Bronchial epithelial cell (primary cell): Measurements from ENCODE around the gene VAV2. TPM values are rescaled to one million over a fixed set of nuclear protein-coding genes. Genes with fewer than 3 reads are reported as not detected.

Experiments used
- DNase-seq: peaks from one replicate; pipeline ENCODE4 v3.0.0-alpha.2; 2010; ENCODE audit warnings: low read depth
- FAIRE-seq: peaks from 2 replicates; lab custom pipeline; 2011; peaks lifted over from hg19 to GRCh38; lab: Jason Lieb, UNC
- H3K27me3 ChIP-seq: 2 replicates; pipeline ENCODE4 v1.5.1; 2011; ENCODE audit warnings: low read length; ENCODE audit not compliant: control insufficient read depth, insufficient read depth
- H3K36me3 ChIP-seq: 2 replicates; pipeline ENCODE4 v1.5.1; 2011; ENCODE audit warnings: low read length; ENCODE audit not compliant: control insufficient read depth, insufficient read depth
- H3K4me3 ChIP-seq: 2 replicates; pipeline ENCODE4 v1.5.1; 2011; ENCODE audit warnings: mild to moderate bottlenecking, low read depth, low read length, control low read depth
- total RNA-seq: library from RNA; depleted of rRNA; stranded (reverse); fragments of >200 nt; gene quantifications from 2 replicates; pipeline ENCODE4 v1.2.1, GENCODE V29; 2014
- TF ChIP-seq, protein P1 (sequence below): IDR thresholded peaks from 2 replicates; pipeline ENCODE4 v1.5.1; 2011; ENCODE audit warnings: mild to moderate bottlenecking, moderate library complexity, low read length, control low read depth, inconsistent platforms; ENCODE audit not compliant: insufficient read depth, severe bottlenecking

Gene VAV2
- total RNA-seq, 1 donor from 2014 or later = 46.6 TPM

DNA sequence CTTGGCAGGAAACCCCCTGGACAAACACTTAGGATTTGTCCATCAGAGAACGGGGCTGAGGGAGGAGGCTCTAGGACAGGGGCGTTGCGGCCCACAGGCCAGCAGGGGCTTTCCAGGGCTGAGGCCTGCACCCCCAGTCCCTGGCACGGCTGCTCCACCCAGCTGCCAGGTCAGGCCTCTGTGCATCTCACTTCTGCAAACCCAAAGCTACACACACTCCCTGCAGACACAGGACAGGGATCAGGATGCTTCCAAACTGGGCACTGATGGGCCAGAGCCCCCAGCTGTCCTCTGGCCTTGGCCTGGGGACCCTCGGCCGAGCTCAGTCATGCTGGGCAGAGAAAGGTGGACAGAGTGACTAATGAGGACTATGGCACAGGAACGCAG, 147.7 kb downstream of the VAV2 start:
- TF ChIP-seq, protein P1, sequence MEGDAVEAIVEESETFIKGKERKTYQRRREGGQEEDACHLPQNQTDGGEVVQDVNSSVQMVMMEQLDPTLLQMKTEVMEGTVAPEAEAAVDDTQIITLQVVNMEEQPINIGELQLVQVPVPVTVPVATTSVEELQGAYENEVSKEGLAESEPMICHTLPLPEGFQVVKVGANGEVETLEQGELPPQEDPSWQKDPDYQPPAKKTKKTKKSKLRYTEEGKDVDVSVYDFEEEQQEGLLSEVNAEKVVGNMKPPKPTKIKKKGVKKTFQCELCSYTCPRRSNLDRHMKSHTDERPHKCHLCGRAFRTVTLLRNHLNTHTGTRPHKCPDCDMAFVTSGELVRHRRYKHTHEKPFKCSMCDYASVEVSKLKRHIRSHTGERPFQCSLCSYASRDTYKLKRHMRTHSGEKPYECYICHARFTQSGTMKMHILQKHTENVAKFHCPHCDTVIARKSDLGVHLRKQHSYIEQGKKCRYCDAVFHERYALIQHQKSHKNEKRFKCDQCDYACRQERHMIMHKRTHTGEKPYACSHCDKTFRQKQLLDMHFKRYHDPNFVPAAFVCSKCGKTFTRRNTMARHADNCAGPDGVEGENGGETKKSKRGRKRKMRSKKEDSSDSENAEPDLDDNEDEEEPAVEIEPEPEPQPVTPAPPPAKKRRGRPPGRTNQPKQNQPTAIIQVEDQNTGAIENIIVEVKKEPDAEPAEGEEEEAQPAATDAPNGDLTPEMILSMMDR = no peak
- Histone ChIP-seq H3K27me3 (no peaks in the 10 kb centered on the region), H3K4me3 (no peak overlapping the region), H3K36me3 (peaks cover 6% of the 10 kb centered on the region)
- FAIRE-seq (no peak), DNase-seq (no peak)

DNA sequence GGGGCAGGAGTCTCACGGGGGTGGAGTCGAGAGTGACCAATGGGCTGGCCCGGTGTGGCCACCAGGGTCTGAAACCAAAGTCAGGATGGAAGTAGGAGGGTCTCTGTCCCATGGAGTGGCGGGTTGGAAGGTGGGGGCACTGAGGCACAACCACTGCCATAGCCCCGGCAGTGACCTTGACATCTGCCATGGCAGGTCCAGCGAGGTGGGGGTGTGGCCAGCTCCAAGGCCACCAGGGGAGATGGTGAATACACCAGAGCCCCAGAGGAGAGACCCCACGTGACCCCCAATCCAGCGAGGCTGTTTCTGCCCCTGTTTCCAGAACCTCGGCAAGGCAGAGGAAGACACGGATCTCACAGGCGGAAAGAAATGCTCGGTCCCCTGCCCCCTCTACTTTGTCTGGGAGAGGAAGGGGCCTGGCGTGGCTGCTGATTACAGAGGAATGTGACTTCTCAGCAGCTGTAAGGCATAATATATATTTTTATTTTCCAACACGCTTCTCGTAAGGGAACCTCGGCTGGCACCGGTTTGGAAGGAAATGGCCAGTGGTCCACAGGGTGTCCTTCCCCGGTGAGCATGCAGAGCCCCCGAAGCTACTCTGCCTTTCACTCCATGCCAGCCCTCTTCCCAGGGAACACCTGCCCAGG, 148.2 kb downstream of the VAV2 start:
- TF ChIP-seq, protein P1 = no peak
- no peaks in the 10 kb centered on the region for H3K27me3 ChIP-seq
- FAIRE-seq (no peak), DNase-seq (no peak)
- peaks cover 6% of the 10 kb centered on the region for H3K36me3 ChIP-seq
- no peak overlapping the region for H3K4me3 ChIP-seq

DNA sequence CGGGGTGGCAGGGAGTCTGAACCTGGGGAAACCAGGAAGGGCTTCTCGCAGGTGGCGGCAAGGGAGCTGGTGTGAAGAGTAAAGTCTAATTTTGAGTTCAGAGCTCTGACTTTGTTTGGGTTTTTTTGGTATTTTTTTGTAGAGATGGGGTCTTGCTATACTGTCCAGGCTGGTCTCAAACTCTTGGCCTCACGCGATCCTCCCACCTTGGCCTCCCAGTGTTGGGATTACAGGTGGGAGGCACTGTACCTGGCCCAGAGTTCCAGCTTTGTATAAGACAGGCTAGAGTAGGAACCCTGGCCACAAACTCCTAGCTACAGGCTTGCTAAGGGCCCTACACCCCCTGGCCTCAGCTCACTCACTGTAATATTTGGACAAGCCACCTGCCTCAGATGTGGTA, 148.9 kb downstream of the VAV2 start:
- TF ChIP-seq, protein P1 = no peak
- FAIRE-seq (no peak), DNase-seq (no peak)
- H3K36me3 ChIP-seq = peaks cover 3% of the 10 kb centered on the region
- H3K27me3 ChIP-seq = no peaks in the 10 kb centered on the region
- H3K4me3 ChIP-seq = no peak overlapping the region

DNA sequence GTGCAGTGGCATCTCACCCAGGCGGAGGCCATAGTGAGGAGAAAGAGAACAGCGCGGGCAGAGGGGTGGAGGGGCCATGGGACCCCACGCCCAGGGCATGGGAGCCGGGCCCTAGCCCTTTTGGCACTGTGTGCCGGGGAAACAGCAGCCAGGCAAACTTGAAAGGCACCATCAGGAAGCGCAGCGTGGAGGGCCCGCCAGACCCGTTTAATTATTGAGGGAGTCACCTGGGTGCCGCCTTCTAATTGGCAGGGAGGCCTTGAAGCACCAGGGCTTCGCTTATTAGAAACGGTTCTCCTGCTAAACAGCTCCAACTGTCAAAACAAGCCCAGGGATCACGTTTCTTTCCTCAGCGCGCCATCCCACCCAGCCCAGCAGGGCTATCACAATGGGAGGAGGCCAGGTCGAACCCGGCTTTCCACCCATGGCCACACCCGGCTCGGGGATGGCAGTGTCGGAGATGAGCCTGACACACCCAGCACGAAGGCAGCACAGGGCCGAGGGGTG, 149.3 kb downstream of the VAV2 start:
- no peak for DNase-seq
- H3K27me3 ChIP-seq = no peaks in the 10 kb centered on the region
- no peak overlapping the region for H3K4me3 ChIP-seq
- TF ChIP-seq, protein P1 = no peak
- no peak for FAIRE-seq
- peaks cover 3% of the 10 kb centered on the region for H3K36me3 ChIP-seq

DNA sequence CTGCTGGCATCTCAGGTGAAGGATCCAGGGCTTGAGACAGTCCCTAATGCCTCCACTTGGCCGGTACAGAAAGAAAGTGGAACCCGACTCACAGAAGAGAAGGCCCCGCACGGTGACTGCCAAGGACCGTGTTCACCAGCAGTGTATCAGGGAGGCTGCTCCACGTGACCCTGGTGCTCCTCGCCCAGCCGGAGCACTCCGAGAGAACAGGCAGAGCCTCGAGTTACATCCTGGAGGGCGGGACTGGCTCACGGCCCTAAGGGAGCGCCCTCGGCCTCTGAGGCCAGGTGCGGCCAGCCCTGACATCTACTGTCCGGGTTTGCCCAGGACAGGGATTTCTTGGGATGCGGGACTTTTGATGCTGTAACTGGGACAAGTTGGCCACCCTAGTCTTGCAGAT, 149.9 kb downstream of the VAV2 start:
- no peaks in the 10 kb centered on the region for H3K27me3 ChIP-seq
- H3K36me3 ChIP-seq = peaks cover 3% of the 10 kb centered on the region
- TF ChIP-seq, protein P1 = no peak
- no peak overlapping the region for H3K4me3 ChIP-seq
- DNase-seq = no peak
- no peak for FAIRE-seq
